ENCODE results near the gene PCDHGA1. TPM values are rescaled to one million over a fixed set of nuclear protein-coding genes. Genes with fewer than 3 reads are reported as not detected.
A peak's percentile ranks its signal among the peaks of the same experiment; 100 is the strongest.

PCDHGA1 gene
- polyA plus RNA-seq, 1 donor from 2014 or later = 0.19 TPM

DNA sequence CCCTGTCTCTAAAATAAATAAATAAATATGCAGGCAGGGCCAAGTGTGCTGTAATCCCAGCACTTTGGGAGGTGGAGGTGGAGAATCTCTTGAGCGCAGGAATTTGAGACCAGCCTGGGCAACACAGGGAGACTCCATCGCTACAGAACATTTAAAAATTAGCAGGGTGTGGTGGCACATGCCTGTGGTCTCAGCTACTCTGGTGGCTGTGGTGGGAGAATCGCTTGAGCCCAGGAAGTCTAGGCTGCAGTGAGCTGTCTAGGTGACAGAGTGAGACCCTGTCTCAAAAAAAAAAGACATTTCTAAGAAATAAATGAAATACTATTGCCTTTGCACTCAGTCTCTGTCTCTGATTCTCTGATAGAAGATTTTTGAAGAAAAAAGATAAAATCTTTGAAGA lies 81.3 kb downstream of the PCDHGA1 start:
- H4K20me1 ChIP-seq (ENCODE audit: insufficient read depth) = no peaks in the 10 kb centered on the region
- no peaks in the 10 kb centered on the region for H3K27me3 ChIP-seq (ENCODE audit: insufficient read depth, low read depth, low read length)
- H3F3A ChIP-seq (ENCODE audit: insufficient read depth, low read length, poor library complexity, severe bottlenecking) = peaks cover 9% of the 10 kb centered on the region
- peak overlapping the region; percentile 44 for H3K4me2 ChIP-seq (ENCODE audit: low read length)
- H3K27ac ChIP-seq (ENCODE audit: low read length) = no peak overlapping the region
- peaks cover 67% of the 10 kb centered on the region for H3K36me3 ChIP-seq (ENCODE audit: insufficient read depth, low read length)
- H2AFZ ChIP-seq (ENCODE audit: low read depth, low read length) = no peak overlapping the region
- no peak overlapping the region for H3K9ac ChIP-seq (ENCODE audit: low read length)
- peak overlapping the region; percentile 66 for H3K4me3 ChIP-seq (ENCODE audit: low read length)
- peaks cover 53% of the 10 kb centered on the region for H3K79me2 ChIP-seq (replicated peaks; ENCODE audit: insufficient read depth, low read length)
- peaks cover 66% of the 10 kb centered on the region for H3K9me3 ChIP-seq (ENCODE audit: low read length)
- H3K9me2 ChIP-seq (ENCODE audit: insufficient read depth, low read length) = no peaks in the 10 kb centered on the region
- no peak for TF ChIP-seq EZH2 (IDR thresholded peaks at IDR 0.05; ENCODE audit: borderline replicate concordance, insufficient read depth, low read length, poor library complexity, severe bottlenecking)
- TF ChIP-seq, protein P1, sequence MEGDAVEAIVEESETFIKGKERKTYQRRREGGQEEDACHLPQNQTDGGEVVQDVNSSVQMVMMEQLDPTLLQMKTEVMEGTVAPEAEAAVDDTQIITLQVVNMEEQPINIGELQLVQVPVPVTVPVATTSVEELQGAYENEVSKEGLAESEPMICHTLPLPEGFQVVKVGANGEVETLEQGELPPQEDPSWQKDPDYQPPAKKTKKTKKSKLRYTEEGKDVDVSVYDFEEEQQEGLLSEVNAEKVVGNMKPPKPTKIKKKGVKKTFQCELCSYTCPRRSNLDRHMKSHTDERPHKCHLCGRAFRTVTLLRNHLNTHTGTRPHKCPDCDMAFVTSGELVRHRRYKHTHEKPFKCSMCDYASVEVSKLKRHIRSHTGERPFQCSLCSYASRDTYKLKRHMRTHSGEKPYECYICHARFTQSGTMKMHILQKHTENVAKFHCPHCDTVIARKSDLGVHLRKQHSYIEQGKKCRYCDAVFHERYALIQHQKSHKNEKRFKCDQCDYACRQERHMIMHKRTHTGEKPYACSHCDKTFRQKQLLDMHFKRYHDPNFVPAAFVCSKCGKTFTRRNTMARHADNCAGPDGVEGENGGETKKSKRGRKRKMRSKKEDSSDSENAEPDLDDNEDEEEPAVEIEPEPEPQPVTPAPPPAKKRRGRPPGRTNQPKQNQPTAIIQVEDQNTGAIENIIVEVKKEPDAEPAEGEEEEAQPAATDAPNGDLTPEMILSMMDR (IDR thresholded peaks at IDR 0.05; ENCODE audit: poor library complexity, severe bottlenecking) = no peak
- TF ChIP-seq, protein P2, sequence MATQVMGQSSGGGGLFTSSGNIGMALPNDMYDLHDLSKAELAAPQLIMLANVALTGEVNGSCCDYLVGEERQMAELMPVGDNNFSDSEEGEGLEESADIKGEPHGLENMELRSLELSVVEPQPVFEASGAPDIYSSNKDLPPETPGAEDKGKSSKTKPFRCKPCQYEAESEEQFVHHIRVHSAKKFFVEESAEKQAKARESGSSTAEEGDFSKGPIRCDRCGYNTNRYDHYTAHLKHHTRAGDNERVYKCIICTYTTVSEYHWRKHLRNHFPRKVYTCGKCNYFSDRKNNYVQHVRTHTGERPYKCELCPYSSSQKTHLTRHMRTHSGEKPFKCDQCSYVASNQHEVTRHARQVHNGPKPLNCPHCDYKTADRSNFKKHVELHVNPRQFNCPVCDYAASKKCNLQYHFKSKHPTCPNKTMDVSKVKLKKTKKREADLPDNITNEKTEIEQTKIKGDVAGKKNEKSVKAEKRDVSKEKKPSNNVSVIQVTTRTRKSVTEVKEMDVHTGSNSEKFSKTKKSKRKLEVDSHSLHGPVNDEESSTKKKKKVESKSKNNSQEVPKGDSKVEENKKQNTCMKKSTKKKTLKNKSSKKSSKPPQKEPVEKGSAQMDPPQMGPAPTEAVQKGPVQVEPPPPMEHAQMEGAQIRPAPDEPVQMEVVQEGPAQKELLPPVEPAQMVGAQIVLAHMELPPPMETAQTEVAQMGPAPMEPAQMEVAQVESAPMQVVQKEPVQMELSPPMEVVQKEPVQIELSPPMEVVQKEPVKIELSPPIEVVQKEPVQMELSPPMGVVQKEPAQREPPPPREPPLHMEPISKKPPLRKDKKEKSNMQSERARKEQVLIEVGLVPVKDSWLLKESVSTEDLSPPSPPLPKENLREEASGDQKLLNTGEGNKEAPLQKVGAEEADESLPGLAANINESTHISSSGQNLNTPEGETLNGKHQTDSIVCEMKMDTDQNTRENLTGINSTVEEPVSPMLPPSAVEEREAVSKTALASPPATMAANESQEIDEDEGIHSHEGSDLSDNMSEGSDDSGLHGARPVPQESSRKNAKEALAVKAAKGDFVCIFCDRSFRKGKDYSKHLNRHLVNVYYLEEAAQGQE (IDR thresholded peaks at IDR 0.05; ENCODE audit: borderline replicate concordance) = no peak

DNA sequence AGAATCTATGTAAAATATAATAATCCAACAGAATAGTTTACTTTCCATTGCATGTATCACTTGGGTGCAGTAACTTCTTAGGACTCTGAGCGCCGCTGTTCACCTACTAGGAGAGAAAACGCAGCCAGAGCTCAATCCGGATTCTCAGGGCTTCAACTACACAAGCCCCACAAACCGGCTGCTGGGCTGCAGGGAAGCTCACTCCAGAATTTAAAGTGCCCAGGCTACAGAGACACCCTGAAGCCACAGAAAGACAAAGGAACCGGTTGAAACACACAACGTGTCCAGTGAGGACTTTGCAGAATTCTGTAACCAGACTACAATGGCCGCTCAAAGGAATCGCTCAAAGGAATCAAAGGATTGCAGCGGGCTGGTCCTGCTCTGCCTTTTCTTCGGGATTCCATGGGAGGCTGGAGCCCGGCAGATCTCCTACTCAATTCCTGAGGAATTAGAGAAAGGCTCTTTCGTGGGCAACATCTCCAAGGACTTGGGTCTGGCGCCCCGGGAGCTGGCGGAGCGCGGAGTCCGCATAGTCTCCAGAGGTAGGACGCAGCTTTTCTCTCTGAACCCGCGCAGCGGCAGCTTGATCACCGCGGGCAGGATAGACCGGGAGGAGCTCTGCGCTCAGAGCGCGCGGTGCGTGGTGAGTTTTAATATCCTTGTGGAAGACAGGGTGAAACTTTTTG lies 82.7 kb downstream of the PCDHGA1 start, which contains the start of gene PCDHGA10:
PCDHGA10 (plus strand) TSS at position 134 of the 686 bp plus-strand sequence; CDS start at position 323, 189 bp downstream.
- H2AFZ ChIP-seq (ENCODE audit: low read depth, low read length) = no peak within 1 kb of the TSS

More for the DNA sequence above, 82.7 kb downstream of the PCDHGA1 start, which contains the start of gene PCDHGA10:
- H3K36me3 ChIP-seq (ENCODE audit: insufficient read depth, low read length) = peaks cover 76% of the 10 kb centered on the region
- H3K4me3 ChIP-seq (ENCODE audit: low read length) = peak within 1 kb of the TSS; percentile 66
- no peak within 1 kb of the TSS for H3K4me2 ChIP-seq (ENCODE audit: low read length)
- peak within 1 kb of the TSS; percentile 25 for H3K9ac ChIP-seq (ENCODE audit: low read length)
- H3K27ac ChIP-seq (ENCODE audit: low read length) = peak within 1 kb of the TSS; percentile 45
- no peaks in the 10 kb centered on the region for H3K27me3 ChIP-seq (ENCODE audit: insufficient read depth, low read depth, low read length)
- peaks cover 76% of the 10 kb centered on the region for H3K9me3 ChIP-seq (ENCODE audit: low read length)
- no peaks in the 10 kb centered on the region for H3K9me2 ChIP-seq (ENCODE audit: insufficient read depth, low read length)
- peaks cover 5% of the 10 kb centered on the region for H3F3A ChIP-seq (ENCODE audit: insufficient read depth, low read length, poor library complexity, severe bottlenecking)
- TF ChIP-seq, protein P1 (IDR thresholded peaks at IDR 0.05; ENCODE audit: poor library complexity, severe bottlenecking) = peak; percentile 52
- TF ChIP-seq EP300 (conservative IDR thresholded peaks at IDR 0.05; ENCODE audit: poor library complexity, severe bottlenecking) = no peak
- peak; percentile 56 for TF ChIP-seq RAD21 (conservative IDR thresholded peaks at IDR 0.05)
- no peak for TF ChIP-seq POLR2AphosphoS5 (IDR thresholded peaks at IDR 0.05)
- no peak for TF ChIP-seq MXI1 (conservative IDR thresholded peaks at IDR 0.05; ENCODE audit: poor library complexity, severe bottlenecking)
- no peak for TF ChIP-seq TAF1 (IDR thresholded peaks at IDR 0.05; ENCODE audit: low read depth)
- peak; percentile 46 for TF ChIP-seq SMC3 (conservative IDR thresholded peaks at IDR 0.05; ENCODE audit: poor library complexity)
- TF ChIP-seq, protein P2 (IDR thresholded peaks at IDR 0.05; ENCODE audit: borderline replicate concordance) = no peak
- no peak for TF ChIP-seq EZH2 (IDR thresholded peaks at IDR 0.05; ENCODE audit: borderline replicate concordance, insufficient read depth, low read length, poor library complexity, severe bottlenecking)
- H3K79me2 ChIP-seq (replicated peaks; ENCODE audit: insufficient read depth, low read length) = peaks cover 60% of the 10 kb centered on the region
- no peaks in the 10 kb centered on the region for H4K20me1 ChIP-seq (ENCODE audit: insufficient read depth)
